ELR (cell line): Measurements from ENCODE around the gene SNX30.

Experiments
- DNase-seq: peaks from one replicate; pipeline ENCODE4 v3.0.0-alpha.2; 2015; ENCODE audit warnings: low read depth

The SNX30 gene

GRCh38 chr9:112858625-112859147, 108.1 kb downstream of the SNX30 start:
- peak; percentile 35 for DNase-seq

- DNase-seq: no peak
These were observed 109.9 kb downstream of the SNX30 start for GRCh38 chr9:112860451-112860850.

GRCh38 chr9:112861155-112861554, 110.6 kb downstream of the SNX30 start:
- DNase-seq: no peak

GRCh38 chr9:112861638-112862555, 111.3 kb downstream of the SNX30 start:
- peak; percentile 50 for DNase-seq

GRCh38 chr9:112863214-112863613, 112.7 kb downstream of the SNX30 start:
- no peak for DNase-seq

- no peak for DNase-seq
These were observed 113.2 kb downstream of the SNX30 start for GRCh38 chr9:112863746-112864145.

- DNase-seq: no peak
These were observed 113.8 kb downstream of the SNX30 start for GRCh38 chr9:112864403-112864802.

DNA sequence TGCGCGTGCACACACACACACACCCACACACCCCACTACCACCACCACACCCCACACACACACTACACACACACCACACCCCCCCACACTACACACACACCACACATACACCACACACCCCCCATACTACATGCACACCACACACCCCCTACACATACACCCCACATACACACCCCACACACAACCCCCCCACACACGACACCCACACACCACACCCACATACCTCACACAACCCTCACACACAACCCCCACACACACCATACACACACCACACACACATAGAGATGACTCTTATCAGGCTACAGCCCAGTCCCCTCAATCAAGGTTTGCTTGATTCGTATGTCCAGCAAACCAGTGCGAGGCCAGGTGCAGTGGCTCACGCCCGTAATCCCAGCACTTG, 114.4 kb downstream of the SNX30 start:
- DNase-seq: no peak

GRCh38 chr9:112866662-112867274, 116.2 kb downstream of the SNX30 start:
- peak; percentile 76 for DNase-seq

- DNase-seq: peak; percentile 87
These were observed 116.9 kb downstream of the SNX30 start for GRCh38 chr9:112867275-112867991.

DNA sequence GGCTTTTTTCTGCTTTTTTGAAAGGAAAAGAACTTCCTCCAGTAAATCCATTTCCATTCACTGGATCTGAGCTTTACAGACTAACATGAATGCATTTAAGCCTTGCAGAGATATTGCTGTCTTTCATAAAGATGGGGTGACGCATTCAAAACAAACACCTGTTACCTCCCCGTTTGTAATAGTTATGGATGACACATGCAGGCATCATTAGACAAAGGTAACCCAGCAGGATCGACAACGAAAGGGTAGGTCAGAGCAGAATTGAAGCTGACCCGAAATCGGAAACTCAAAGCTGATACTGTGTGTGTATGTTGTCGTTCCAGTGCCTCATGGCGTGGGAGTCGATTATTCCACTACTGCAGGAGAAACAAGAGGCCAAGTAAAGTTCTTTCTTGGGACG, 117.9 kb downstream of the SNX30 start:
- DNase-seq: no peak

GRCh38 chr9:112869041-112869529, 118.5 kb downstream of the SNX30 start:
- DNase-seq: no peak

- DNase-seq: no peak
These were observed 119.4 kb downstream of the SNX30 start for GRCh38 chr9:112869917-112870316.

- DNase-seq: no peak
These were observed 120.0 kb downstream of the SNX30 start for GRCh38 chr9:112870556-112870955.

GRCh38 chr9:112872019-112872418, 121.5 kb downstream of the SNX30 start:
- no peak for DNase-seq

GRCh38 chr9:112873773-112874405, 123.3 kb downstream of the SNX30 start:
- peak; percentile 44 for DNase-seq

GRCh38 chr9:112878752-112879151, 128.2 kb downstream of the SNX30 start:
- no peak for DNase-seq

GRCh38 chr9:112880650-112881049, 130.1 kb downstream of the SNX30 start:
- no peak for DNase-seq

DNA sequence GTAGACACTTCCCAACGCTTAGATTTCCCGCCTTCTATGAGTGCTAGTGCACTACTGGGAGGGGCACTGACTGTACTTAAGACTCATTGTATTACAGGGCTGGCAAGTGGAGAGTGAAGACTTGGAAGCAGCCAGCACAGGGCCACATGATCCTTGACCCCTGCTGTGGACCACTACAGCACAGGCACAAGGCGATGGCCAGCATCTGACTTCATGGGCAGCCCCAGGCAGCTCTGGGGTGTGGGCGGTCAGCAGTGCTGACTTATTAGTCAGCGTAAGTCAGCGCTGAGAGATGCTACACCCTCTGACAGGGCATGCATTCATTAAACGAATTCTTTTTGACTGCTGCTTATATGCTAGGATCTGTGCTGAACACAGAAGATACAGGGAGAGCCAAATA, 130.8 kb downstream of the SNX30 start:
- DNase-seq: peak; percentile 95

- DNase-seq: peak; percentile 81
These were observed 133.5 kb downstream of the SNX30 start for GRCh38 chr9:112884101-112884500.

- DNase-seq: peak; percentile 69
These were observed 134.2 kb downstream of the SNX30 start for GRCh38 chr9:112884721-112885120.

DNA sequence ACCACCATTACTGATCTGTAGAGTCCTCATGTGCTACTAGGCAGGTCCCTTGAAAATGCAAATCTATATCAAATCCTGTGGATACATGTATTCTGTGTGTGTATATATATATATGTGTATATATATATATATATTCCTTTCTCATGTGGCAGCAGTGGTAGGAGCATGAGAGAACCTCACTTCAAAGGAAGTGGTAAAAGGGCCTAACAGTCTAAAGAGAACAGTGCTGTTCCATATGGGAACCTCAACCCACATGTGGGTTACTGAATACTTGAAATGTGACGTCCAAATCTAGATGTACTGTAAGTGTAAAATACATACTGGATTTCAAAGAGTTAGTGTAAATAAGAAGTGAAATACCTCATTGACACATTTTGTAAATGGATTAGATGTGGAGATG, 134.8 kb downstream of the SNX30 start:
- no peak for DNase-seq
